HepG2 (cell line): ENCODE results near the gene TATDN3. TPM values are rescaled to one million over a fixed set of nuclear protein-coding genes. Genes with fewer than 3 reads are reported as not detected.

Experiments
- ARID3A ChIP-seq: IDR thresholded peaks from 2 replicates; pipeline ENCODE4 v1.6.1; 2012; ENCODE audit warnings: low read depth, low read length, improper control_type of control experiment
- ATF2 ChIP-seq: sonication (generic); formaldehyde crosslinking; IDR thresholded peaks from 2 replicates; pipeline ENCODE4 v1.4.0; 2020; ENCODE audit warnings: missing genetic modification reagents
- FOXP4 ChIP-seq: sonication (generic); formaldehyde crosslinking; IDR thresholded peaks from 2 replicates; pipeline ENCODE4 v1.4.0; 2020; ENCODE audit warnings: missing genetic modification reagents
- GFI1 ChIP-seq: sonication (generic); formaldehyde crosslinking; IDR thresholded peaks from 2 replicates; pipeline ENCODE4 v1.5.0; 2020; ENCODE audit warnings: missing genetic modification reagents, mild to moderate bottlenecking, borderline replicate concordance
- IRF2 ChIP-seq: IDR thresholded peaks from 2 replicates; pipeline ENCODE4 v1.6.1; 2018; ENCODE audit warnings: missing genetic modification reagents, missing compliant biosample characterization
- MAX ChIP-seq: IDR thresholded peaks from 2 replicates; pipeline ENCODE4 v1.6.1; 2012; ENCODE audit warnings: inconsistent platforms
- POLR2G ChIP-seq: fragments of 200-400 bp; formaldehyde crosslinking; IDR thresholded peaks from 2 replicates; pipeline ENCODE4 v1.6.1; 2018; ENCODE audit warnings: mild to moderate bottlenecking, low read depth, low read length, moderate library complexity
- SALL2 ChIP-seq: sonication (generic); formaldehyde crosslinking; IDR thresholded peaks from 2 replicates; pipeline ENCODE4 v1.8.1; 2023; ENCODE audit warnings: mild to moderate bottlenecking, missing genetic modification reagents, inconsistent platforms
- SMARCE1 ChIP-seq: fragments of 450-650 bp; IDR thresholded peaks from 2 replicates; pipeline ENCODE4 v1.6.1; 2017; ENCODE audit warnings: borderline replicate concordance
- TARDBP ChIP-seq: sonication (generic); formaldehyde crosslinking; IDR thresholded peaks from 2 replicates; pipeline ENCODE4 v1.8.0; 2022; ENCODE audit warnings: mild to moderate bottlenecking, missing genetic modification reagents
- TBX2 ChIP-seq: sonication (generic); formaldehyde crosslinking; IDR thresholded peaks from 2 replicates; pipeline ENCODE4 v1.5.0; 2020; ENCODE audit warnings: missing genetic modification reagents, mild to moderate bottlenecking, borderline replicate concordance
- ZFP1 ChIP-seq: IDR thresholded peaks from 2 replicates; pipeline ENCODE4 v1.6.1; 2016
- ZNF136 ChIP-seq: sonication (generic); formaldehyde crosslinking; IDR thresholded peaks from 2 replicates; pipeline ENCODE4 v1.8.1; 2022; ENCODE audit warnings: low read depth, mild to moderate bottlenecking, moderate library complexity, missing genetic modification reagents
- ZNF260 ChIP-seq: sonication (generic); formaldehyde crosslinking; IDR thresholded peaks from 2 replicates; pipeline ENCODE4 v1.4.0; 2020; ENCODE audit warnings: missing genetic modification reagents, low read depth, mild to moderate bottlenecking, borderline replicate concordance
- ZNF275 ChIP-seq: sonication (generic); formaldehyde crosslinking; IDR thresholded peaks from 2 replicates; pipeline ENCODE4 v1.8.0; 2022; ENCODE audit warnings: missing genetic modification reagents, mild to moderate bottlenecking, inconsistent platforms, borderline replicate concordance
- ZNF646 ChIP-seq: sonication (generic); formaldehyde crosslinking; IDR thresholded peaks from 2 replicates; pipeline ENCODE4 v1.9.0; 2021; ENCODE audit warnings: mild to moderate bottlenecking, missing genetic modification reagents
- polyA plus RNA-seq, 8 experiments: library from polyadenylated mRNA; depleted of rRNA in 3 of 8; stranded (reverse) in 7 of 8; unstranded in 1 of 8; fragments of >200 nt; fragmentation: Illumina TruSeq in 4 of 8; extraction: Trizol in 4 of 8; gene quantifications; 2 replicates each; pipeline versions ENCODE4 v1.2.1 to v1.2.3, GENCODE V29; 2011 to 2016; ENCODE audit warnings: low read depth in 4 of 8, missing spikeins in 1 of 8, mixed read lengths in 1 of 8; ENCODE audit not compliant: insufficient read depth in 1 of 8
- total RNA-seq, 5 experiments: library from RNA; depleted of rRNA; stranded (reverse); fragments of >200 nt; fragmentation: Illumina TruSeq; extraction: Trizol; gene quantifications; 2 replicates each; pipeline ENCODE4 v1.2.3, GENCODE V29; 2016; ENCODE audit warnings: low read depth in 1 of 5

TATDN3 gene
- total and polyA plus RNA-seq, 2 of the 13 experiments (the other 11 are each of a cell fraction or from before 2014, with no cell fraction given) = 7.3 to 8.6 TPM

- TF ChIP-seq TARDBP (CRISPR knock-in tag) (peak; percentile 75; the same call in 1 of the 2 replicates), IRF2 (CRISPR knock-in tag) (peak; percentile 47; the same call in 1 of the 2 replicates), ZNF646 (no peak), ZNF136 (0 out of 2 replicates have a peak, but pooled peaks have one; percentile 30), ZNF260 (no peak), SALL2 (0 out of 2 replicates have a peak, but pooled peaks have one; percentile 7), SMARCE1 (no peak), ATF2 (CRISPR knock-in tag) (peak; percentile 78), POLR2G (peak; percentile 52; the same call in 1 of the 2 replicates), FOXP4 (CRISPR knock-in tag) (peak; percentile 79), ZNF275 (CRISPR knock-in tag) (no peak), GFI1 (CRISPR knock-in tag) (peak; percentile 38; the same call in 1 of the 2 replicates), TBX2 (CRISPR knock-in tag) (peak; percentile 51; the same call in 1 of the 2 replicates), ZFP1 (CRISPR knock-in tag) (0 out of 2 replicates have a peak, but pooled peaks have one; percentile 11), MAX (peak; percentile 36; the same call in 1 of the 2 replicates), ARID3A (peak; percentile 27; the same call in 1 of the 2 replicates)
Observed at GRCh38 chr1:212827831-212828278, 36.2 kb downstream of the TATDN3 start (continued).
